Adipose tissue (tissue), 3 donors: Measurements from ENCODE around the gene CHD6. TPM values are rescaled to one million over a fixed set of nuclear protein-coding genes. Genes with fewer than 3 reads are reported as not detected.

Experiments used
- H3K27ac ChIP-seq: one replicate; pipeline ENCODE4 v1.5.1; 2013; ENCODE audit warnings: low read depth, low read length
- WGBS, 3 donors: extraction: QIAGEN DNeasy Blood & Tissue Kit; methylation state at CpG; one replicate each; pipeline ENCODE4 v1.1.7; 2013; 5-methylcytosine and 5-hydroxymethylcytosine counted together
- polyA plus RNA-seq, 3 donors: library from polyadenylated mRNA; stranded (reverse); fragments of 200-250 nt; gene quantifications; one replicate each; pipeline ENCODE4 v1.2.3, GENCODE V29; 2013
- donor health status: healthy with polysubstance abuse.
- donor health status: Bipolar disorder and iron deficiency.
- donor health status: healthy.

Gene CHD6
- polyA plus RNA-seq, 3 donors: 4.1 to 6.5 (median 5.8) TPM

DNA sequence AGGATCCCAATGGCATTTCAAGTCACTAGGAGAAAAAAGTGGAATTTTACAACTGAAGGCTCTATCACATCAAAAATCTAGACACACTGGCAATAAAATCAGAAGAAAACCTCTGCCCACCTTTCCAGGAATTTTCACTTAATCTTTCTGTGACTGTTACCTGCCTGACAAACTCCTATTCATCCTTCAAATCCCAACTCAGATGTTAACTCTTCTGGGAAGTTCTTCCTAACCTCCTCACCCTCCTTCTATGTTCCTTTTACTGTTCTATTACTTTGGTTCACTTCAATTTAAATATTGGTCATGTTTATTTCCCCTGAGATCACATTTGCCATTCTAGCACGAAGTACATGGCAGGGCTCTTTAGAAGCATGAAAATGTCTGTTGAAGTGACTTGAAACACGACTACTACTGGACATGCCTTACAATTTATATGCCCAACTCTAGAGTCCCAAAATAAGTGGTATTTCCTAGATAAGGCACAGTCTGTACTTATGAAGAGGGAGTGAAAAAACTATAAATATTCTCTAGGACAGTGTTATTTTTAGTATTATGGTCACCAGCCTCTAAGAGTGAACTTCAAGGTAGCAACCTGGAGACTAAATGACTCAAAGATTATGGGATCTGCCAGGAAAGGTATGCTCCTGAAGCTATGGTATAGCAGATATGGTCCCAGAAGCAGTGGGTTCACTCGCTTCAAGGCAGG lies 17.1 kb downstream of the CHD6 start:
- H3K27ac ChIP-seq: no peak overlapping the region
- 90 to 96% (median 90%) methylated on average over 3 of the region's 3 CpGs for WGBS, 3 donors

GRCh38 chr20:41599699-41600104 lies 18.5 kb downstream of the CHD6 start:
- no peak overlapping the region for H3K27ac ChIP-seq
- WGBS, 3 donors: 46 to 91% (median 89%) methylated on average over 3 of the region's 3 CpGs

DNA sequence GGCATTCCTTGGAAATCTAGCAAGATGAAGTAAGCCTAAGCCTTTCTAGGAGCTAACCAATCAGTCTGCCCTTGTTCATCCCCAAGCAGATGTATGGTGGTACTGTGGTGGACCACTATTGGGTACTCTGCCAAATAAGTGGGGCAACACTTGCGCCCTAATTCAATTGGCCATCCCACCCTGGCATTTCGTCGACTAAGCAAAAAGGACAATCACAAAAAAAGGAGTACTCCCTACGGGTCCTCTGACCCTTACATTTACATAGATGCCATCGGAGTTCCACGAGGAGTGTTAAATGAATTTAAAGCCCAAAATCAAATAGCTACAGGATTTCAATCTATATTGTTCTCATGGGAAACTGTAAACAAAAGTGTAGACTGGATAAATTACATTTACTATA lies 19.5 kb downstream of the CHD6 start:
- WGBS, 3 donors: 97 to 99% (median 98%) methylated on average over 6 of the region's 6 CpGs
- H3K27ac ChIP-seq: no peak overlapping the region

- 87 to 98% (median 96%) methylated on average over 8 of the region's 8 CpGs for WGBS, 3 donors
- H3K27ac ChIP-seq: no peak overlapping the region
Measured at GRCh38 chr20:41594514-41595322, 23.5 kb downstream of the CHD6 start.

DNA sequence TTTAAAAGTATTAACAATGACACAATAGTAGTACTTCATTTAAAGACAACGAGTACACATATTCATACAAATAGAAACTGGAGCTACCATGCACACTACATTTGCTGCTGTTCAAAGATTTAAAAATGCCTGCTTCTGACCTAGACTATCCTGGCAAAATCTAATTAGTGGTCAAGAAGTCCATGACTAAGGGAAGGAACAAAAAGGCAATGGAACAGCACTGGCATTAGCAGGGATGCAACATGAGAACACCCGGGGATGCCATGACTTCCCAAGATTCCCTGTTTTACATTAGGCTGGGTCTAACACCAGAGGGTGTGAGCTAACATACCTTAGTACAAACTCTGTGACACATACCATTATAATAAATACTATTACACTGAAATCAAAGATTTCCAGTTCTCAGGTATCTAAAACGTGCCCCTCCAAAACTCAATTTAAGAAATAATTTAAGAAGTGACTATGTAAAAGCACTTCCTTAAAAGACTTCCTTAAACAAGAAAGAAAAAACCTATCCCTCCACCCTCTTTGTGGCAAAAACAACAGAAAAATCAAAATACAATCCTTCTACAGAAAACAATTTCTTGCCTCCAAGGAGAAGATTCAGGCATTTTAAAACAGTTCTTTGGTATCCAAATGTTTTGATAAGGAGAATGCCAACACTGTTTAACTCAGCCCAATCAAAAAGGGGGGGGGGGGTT lies 25.5 kb downstream of the CHD6 start:
- no peak overlapping the region for H3K27ac ChIP-seq
- 74 to 81% (median 76%) methylated on average over 3 of the region's 3 CpGs for WGBS, 3 donors

DNA sequence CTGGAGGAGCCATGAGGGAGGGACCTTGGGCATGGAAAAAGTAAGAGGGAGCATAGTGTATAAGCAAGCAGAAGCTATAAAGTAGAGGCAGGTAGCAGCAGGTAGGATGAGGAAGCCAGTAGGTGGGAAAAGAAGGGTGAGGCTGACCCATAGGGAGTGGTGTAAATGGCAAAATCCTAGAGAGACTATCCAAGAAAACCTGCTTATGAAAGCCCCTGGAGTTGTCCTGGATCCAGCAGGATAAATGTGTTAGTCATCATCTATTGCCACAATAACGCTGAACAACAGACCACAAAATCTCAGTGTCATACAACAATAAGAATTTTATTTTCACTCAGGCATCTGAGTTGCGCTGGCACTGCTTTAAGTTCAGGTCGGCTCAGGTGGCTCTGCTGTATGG lies 30.2 kb downstream of the CHD6 start:
- 92 to 96% (median 95%) methylated on average over 3 of the region's 3 CpGs for WGBS, 3 donors
- H3K27ac ChIP-seq: no peak overlapping the region

DNA sequence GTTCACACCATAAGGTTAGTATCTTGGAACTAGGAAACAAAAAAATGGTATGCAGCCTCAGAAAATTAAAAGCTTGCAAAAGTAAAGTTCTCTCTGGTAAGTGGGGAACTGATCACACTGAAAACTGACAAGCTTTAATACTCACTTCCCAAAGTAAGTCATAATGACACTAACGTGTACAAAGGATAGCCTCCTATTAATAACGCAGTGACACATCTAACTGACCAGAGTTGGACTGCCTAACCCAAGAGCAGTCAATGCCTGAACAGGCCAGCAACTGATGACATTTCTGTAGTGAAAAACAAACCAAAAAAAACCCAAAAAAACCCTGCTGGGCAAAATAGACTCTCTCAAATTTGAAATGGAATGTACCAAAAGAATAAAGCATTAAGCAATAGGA lies 30.7 kb downstream of the CHD6 start:
- H3K27ac ChIP-seq: no peak overlapping the region

GRCh38 chr20:41586772-41587171 lies 31.4 kb downstream of the CHD6 start:
- WGBS, 3 donors: 65 to 87% (median 85%) methylated on average over 1 of the region's 1 CpG
- no peak overlapping the region for H3K27ac ChIP-seq

More for the DNA sequence above, 30.7 kb downstream of the CHD6 start:
- WGBS, 3 donors: 94 to 97% (median 95%) methylated on average over 2 of the region's 2 CpGs

- H3K27ac ChIP-seq: no peak overlapping the region
- WGBS, 3 donors: 58 to 71% (median 70%) methylated on average over 2 of the region's 2 CpGs
Measured at GRCh38 chr20:41580350-41580749, 37.8 kb downstream of the CHD6 start.

- WGBS, 3 donors: 53 to 84% (median 81%) methylated on average over 6 of the region's 6 CpGs
- H3K27ac ChIP-seq: no peak overlapping the region
Measured at GRCh38 chr20:41577129-41578009, 40.8 kb downstream of the CHD6 start.

- no peak overlapping the region for H3K27ac ChIP-seq
- 93 to 95% (median 95%) methylated on average over 3 of the region's 3 CpGs for WGBS, 3 donors
Measured at GRCh38 chr20:41575412-41575811, 42.8 kb downstream of the CHD6 start.

GRCh38 chr20:41574802-41575389 lies 43.3 kb downstream of the CHD6 start:
- WGBS, 3 donors: 96 to 97% (median 96%) methylated on average over 7 of the region's 7 CpGs

GRCh38 chr20:41573955-41574354 lies 44.2 kb downstream of the CHD6 start:
- no peak overlapping the region for H3K27ac ChIP-seq
- WGBS, 3 donors: 49 to 62% (median 54%) methylated on average over 2 of the region's 2 CpGs

More at GRCh38 chr20:41574802-41575389, 43.3 kb downstream of the CHD6 start:
- H3K27ac ChIP-seq: no peak overlapping the region

- WGBS, 3 donors: 76 to 88% (median 82%) methylated on average over 3 of the region's 3 CpGs
- no peak overlapping the region for H3K27ac ChIP-seq
Measured at GRCh38 chr20:41572010-41572572, 46.1 kb downstream of the CHD6 start.

DNA sequence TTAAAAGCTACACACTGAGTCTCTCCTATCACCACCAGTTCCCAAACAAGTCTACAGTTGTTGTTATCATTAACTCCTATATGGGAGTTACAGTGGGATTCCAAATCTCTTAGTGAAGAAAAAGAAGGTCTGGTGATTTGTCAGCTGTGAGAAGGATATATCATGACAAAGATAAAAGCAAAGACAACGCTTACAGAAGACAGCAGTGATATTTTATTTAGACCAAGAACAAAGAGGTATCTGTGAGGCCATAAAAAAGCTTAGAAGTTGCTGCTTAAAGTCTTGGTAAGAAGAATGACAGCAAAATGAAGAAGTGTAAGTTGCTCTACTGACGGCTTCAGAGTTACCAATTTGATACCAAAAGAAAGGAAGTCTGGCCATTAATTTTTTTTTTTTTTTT lies 47.2 kb downstream of the CHD6 start:
- H3K27ac ChIP-seq: no peak overlapping the region
- 67 to 77% (median 69%) methylated on average over 2 of the region's 2 CpGs for WGBS, 3 donors

GRCh38 chr20:41570557-41570956 lies 47.6 kb downstream of the CHD6 start:
- no peak overlapping the region for H3K27ac ChIP-seq

DNA sequence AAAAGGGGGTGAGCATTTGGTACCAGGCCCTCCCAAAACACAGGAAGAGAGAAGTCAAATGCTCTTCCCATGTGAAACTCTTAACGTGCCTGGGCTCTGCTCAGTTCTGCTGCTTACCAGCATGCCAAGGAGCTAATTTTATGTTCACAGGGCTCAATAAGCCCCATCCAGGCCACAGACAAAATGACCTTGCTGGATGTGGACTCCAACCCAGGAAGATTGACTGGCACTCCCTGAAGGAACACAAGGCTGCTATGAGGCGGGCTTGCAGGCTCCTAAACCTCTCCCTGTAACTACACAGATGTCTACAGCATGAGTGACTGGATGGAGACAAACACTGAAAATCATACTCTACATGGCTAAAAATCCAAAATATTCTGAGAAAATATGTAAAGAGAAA lies 50.6 kb downstream of the CHD6 start:
- WGBS, 3 donors: 91 to 95% (median 94%) methylated on average over 2 of the region's 2 CpGs
- no peak overlapping the region for H3K27ac ChIP-seq
